ENCODE measurements around the gene TMEM256. TPM values are rescaled to one million over a fixed set of nuclear protein-coding genes. Genes with fewer than 3 reads are reported as not detected.

Gene TMEM256
- polyA plus RNA-seq, 1 donor from 2014 or later: 161 TPM

DNA sequence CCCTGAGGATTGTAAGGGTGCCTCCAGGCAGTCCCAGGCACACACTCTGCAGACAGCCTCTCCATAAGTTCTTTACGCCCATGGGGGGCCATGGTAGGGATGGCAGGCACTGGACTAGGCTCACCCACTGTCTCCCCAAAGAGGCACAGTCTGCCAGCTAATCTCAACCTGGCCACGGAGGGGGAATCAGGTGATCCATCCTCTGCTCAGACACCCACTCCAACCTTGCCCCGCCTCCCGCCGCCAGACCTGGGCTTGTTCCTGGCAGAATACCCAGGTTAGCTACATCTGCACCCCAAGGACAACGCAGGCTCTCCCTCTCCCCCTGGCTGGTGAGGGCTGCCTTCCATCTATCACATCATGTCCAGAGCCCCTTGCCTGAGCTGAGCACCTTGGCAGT, 5.0 kb upstream of the TMEM256 start:
- TF ChIP-seq EZH2 (IDR thresholded peaks at IDR 0.05; ENCODE audit: borderline replicate concordance, insufficient read depth, low read length, poor library complexity, severe bottlenecking) (no peak), TAF1 (IDR thresholded peaks at IDR 0.05; ENCODE audit: low read depth) (no peak), SMC3 (conservative IDR thresholded peaks at IDR 0.05; ENCODE audit: poor library complexity) (no peak), RAD21 (conservative IDR thresholded peaks at IDR 0.05) (no peak)
- TF ChIP-seq, protein P1, sequence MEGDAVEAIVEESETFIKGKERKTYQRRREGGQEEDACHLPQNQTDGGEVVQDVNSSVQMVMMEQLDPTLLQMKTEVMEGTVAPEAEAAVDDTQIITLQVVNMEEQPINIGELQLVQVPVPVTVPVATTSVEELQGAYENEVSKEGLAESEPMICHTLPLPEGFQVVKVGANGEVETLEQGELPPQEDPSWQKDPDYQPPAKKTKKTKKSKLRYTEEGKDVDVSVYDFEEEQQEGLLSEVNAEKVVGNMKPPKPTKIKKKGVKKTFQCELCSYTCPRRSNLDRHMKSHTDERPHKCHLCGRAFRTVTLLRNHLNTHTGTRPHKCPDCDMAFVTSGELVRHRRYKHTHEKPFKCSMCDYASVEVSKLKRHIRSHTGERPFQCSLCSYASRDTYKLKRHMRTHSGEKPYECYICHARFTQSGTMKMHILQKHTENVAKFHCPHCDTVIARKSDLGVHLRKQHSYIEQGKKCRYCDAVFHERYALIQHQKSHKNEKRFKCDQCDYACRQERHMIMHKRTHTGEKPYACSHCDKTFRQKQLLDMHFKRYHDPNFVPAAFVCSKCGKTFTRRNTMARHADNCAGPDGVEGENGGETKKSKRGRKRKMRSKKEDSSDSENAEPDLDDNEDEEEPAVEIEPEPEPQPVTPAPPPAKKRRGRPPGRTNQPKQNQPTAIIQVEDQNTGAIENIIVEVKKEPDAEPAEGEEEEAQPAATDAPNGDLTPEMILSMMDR (IDR thresholded peaks at IDR 0.05; ENCODE audit: poor library complexity, severe bottlenecking): no peak
- TF ChIP-seq, protein P2, sequence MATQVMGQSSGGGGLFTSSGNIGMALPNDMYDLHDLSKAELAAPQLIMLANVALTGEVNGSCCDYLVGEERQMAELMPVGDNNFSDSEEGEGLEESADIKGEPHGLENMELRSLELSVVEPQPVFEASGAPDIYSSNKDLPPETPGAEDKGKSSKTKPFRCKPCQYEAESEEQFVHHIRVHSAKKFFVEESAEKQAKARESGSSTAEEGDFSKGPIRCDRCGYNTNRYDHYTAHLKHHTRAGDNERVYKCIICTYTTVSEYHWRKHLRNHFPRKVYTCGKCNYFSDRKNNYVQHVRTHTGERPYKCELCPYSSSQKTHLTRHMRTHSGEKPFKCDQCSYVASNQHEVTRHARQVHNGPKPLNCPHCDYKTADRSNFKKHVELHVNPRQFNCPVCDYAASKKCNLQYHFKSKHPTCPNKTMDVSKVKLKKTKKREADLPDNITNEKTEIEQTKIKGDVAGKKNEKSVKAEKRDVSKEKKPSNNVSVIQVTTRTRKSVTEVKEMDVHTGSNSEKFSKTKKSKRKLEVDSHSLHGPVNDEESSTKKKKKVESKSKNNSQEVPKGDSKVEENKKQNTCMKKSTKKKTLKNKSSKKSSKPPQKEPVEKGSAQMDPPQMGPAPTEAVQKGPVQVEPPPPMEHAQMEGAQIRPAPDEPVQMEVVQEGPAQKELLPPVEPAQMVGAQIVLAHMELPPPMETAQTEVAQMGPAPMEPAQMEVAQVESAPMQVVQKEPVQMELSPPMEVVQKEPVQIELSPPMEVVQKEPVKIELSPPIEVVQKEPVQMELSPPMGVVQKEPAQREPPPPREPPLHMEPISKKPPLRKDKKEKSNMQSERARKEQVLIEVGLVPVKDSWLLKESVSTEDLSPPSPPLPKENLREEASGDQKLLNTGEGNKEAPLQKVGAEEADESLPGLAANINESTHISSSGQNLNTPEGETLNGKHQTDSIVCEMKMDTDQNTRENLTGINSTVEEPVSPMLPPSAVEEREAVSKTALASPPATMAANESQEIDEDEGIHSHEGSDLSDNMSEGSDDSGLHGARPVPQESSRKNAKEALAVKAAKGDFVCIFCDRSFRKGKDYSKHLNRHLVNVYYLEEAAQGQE (IDR thresholded peaks at IDR 0.05; ENCODE audit: borderline replicate concordance): no peak
- H3K9ac ChIP-seq (ENCODE audit: low read length): no peak overlapping the region
- H3K36me3 ChIP-seq (ENCODE audit: insufficient read depth, low read length): no peaks in the 10 kb centered on the region
- H3K4me3 ChIP-seq (ENCODE audit: low read length): no peak overlapping the region
- no peaks in the 10 kb centered on the region for H3F3A ChIP-seq (ENCODE audit: insufficient read depth, low read length, poor library complexity, severe bottlenecking)
- H3K9me3 ChIP-seq (ENCODE audit: low read length): no peaks in the 10 kb centered on the region
- no peak overlapping the region for H3K27ac ChIP-seq (ENCODE audit: low read length)
- H4K20me1 ChIP-seq (ENCODE audit: insufficient read depth): peaks cover 2% of the 10 kb centered on the region
- no peak overlapping the region for H3K4me2 ChIP-seq (ENCODE audit: low read length)
- H2AFZ ChIP-seq (ENCODE audit: low read depth, low read length): no peak overlapping the region
- H3K27me3 ChIP-seq (ENCODE audit: insufficient read depth, low read depth, low read length): no peaks in the 10 kb centered on the region
- H3K9me2 ChIP-seq (ENCODE audit: insufficient read depth, low read length): no peaks in the 10 kb centered on the region
- peaks cover 29% of the 10 kb centered on the region for H3K79me2 ChIP-seq (replicated peaks; ENCODE audit: insufficient read depth, low read length)

DNA sequence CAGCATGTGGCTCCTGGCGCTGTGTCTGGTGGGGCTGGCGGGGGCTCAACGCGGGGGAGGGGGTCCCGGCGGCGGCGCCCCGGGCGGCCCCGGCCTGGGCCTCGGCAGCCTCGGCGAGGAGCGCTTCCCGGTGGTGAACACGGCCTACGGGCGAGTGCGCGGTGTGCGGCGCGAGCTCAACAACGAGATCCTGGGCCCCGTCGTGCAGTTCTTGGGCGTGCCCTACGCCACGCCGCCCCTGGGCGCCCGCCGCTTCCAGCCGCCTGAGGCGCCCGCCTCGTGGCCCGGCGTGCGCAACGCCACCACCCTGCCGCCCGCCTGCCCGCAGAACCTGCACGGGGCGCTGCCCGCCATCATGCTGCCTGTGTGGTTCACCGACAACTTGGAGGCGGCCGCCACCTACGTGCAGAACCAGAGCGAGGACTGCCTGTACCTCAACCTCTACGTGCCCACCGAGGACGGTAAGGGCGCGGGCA, 4.4 kb upstream of the TMEM256 start:
- Histone ChIP-seq H4K20me1 (ENCODE audit: insufficient read depth) (peaks cover 2% of the 10 kb centered on the region), H3K9me2 (ENCODE audit: insufficient read depth, low read length) (no peaks in the 10 kb centered on the region), H3K27ac (ENCODE audit: low read length) (no peak overlapping the region), H3K27me3 (ENCODE audit: insufficient read depth, low read depth, low read length) (no peaks in the 10 kb centered on the region), H3K4me3 (ENCODE audit: low read length) (no peak overlapping the region), H3K4me2 (ENCODE audit: low read length) (no peak overlapping the region), H3K36me3 (ENCODE audit: insufficient read depth, low read length) (no peaks in the 10 kb centered on the region), H3K79me2 (replicated peaks; ENCODE audit: insufficient read depth, low read length) (peaks cover 29% of the 10 kb centered on the region), H3K9ac (ENCODE audit: low read length) (no peak overlapping the region), H3F3A (ENCODE audit: insufficient read depth, low read length, poor library complexity, severe bottlenecking) (no peaks in the 10 kb centered on the region), H3K9me3 (ENCODE audit: low read length) (no peaks in the 10 kb centered on the region), H2AFZ (ENCODE audit: low read depth, low read length) (no peak overlapping the region)
- TF ChIP-seq, protein P1 (IDR thresholded peaks at IDR 0.05; ENCODE audit: poor library complexity, severe bottlenecking): no peak
- TF ChIP-seq EZH2 (IDR thresholded peaks at IDR 0.05; ENCODE audit: borderline replicate concordance, insufficient read depth, low read length, poor library complexity, severe bottlenecking): no peak
- no peak for TF ChIP-seq POLR2AphosphoS5 (IDR thresholded peaks at IDR 0.05)
- no peak for TF ChIP-seq MXI1 (conservative IDR thresholded peaks at IDR 0.05; ENCODE audit: poor library complexity, severe bottlenecking)
